ENCODE measurements around the gene MAP3K5.

The MAP3K5 gene

DNA sequence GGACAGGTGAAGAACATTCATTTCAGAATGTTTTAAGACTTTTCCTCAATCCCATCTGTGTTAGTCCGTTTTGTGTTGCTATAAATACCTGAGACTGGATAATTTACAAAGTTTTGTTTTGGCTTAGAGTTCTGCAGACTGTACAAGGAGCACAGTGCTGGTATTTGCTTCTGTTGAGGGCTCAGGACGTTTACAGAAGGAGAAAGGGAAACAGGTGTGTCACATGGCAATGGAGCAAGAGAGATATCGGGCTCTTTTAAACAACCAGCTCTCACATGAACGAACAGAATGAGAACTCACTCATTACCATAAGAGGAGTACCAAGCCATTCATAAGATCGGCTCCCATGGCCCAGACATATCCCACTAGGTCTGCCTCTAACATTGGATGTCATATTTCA lies 258.8 kb downstream of the MAP3K5 start:
- no peak for DNase-seq

DNA sequence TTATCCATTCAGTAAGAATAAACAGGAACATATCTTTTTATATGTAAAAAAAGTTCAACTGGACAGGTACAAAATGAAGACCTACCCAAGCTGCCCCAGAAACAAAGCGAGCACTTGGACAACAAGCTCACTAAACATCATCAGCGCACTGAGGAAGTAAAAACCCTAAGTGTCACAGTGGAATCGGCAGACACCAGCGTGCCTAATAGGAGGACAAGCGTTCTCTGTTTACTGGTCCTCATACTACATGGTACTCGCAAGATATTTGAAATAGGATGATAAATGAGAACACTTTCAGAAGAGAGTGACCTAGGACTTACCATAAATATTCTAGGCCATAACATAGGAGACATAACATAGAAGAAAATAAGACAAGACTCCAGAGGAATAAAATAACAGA lies 260.2 kb downstream of the MAP3K5 start:
- no peak for DNase-seq

DNA sequence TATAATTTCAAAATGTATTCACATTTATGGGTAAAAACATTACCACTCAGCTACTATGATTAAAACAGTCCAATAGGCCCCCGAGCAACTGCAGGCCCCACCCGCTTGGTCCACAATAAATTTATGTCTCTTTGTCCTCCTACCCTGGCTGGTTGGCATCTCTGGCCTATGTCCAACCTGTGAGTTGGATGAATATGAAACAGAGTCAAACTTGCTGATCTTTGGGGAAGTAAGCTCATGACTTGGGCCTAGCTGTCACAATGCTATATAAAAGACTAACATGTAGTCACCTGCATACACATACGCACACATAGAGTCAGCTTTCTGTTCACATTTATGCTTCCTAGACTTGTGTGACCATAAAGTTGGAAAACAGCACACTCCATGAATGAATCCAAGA lies 262.6 kb downstream of the MAP3K5 start:
- no peak for DNase-seq

DNA sequence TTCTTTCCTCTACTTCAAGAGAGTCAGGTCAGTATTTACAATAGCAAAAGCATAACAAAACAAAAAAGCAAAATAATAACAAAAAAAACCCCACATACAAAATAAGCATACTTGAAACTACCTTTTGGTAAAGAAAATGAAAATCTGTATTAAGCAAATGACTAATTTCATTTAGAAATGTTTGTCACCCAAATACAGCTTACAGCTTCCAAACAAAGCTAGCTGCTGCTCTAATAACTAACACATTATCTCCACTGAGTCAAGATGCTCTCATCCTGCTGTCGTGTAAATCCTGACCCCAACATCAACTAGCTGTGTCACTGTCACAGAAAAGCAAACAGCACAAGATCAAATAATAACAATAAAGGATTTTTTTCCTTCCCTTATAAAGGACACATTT lies 263.8 kb downstream of the MAP3K5 start:
- no peak for DNase-seq

DNA sequence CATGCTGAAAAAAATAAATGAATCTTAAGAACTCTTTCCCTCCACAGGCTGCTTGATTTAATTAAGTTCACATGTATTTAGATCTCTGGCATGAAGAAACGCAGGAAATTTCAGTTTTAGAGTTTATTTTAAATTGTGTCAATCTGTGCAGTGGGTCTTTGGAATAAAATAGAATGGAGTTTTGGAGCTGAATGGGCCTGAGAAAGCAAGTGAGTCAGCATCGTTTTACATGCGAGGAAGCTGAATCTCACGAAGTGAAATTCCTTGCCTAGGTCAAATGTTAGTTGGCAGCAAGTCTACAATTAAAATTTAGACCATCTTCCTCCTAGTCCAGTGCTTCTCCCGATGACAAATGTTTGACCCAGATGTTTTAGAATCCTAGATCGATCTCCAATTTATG lies 264.4 kb downstream of the MAP3K5 start:
- no peak for DNase-seq

DNA sequence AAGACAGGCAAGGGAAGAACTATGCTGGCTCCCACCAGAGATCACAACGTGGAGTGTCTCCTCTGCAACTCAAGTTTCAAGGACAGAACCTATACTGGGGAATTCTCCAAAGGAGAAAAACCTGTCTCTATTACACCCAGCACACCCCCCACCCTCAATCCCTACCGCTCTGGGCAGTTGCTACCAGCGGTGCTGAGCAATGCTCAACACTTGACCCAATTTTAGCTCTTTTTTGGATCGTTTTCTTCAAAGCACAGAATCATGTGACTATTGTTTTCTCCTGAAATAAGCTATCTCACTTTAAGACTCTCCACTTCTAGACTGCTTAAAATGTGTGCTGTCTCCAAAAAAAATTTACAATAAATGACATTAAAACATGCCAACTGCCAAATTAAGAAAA lies 265.3 kb downstream of the MAP3K5 start:
- DNase-seq: no peak

DNA sequence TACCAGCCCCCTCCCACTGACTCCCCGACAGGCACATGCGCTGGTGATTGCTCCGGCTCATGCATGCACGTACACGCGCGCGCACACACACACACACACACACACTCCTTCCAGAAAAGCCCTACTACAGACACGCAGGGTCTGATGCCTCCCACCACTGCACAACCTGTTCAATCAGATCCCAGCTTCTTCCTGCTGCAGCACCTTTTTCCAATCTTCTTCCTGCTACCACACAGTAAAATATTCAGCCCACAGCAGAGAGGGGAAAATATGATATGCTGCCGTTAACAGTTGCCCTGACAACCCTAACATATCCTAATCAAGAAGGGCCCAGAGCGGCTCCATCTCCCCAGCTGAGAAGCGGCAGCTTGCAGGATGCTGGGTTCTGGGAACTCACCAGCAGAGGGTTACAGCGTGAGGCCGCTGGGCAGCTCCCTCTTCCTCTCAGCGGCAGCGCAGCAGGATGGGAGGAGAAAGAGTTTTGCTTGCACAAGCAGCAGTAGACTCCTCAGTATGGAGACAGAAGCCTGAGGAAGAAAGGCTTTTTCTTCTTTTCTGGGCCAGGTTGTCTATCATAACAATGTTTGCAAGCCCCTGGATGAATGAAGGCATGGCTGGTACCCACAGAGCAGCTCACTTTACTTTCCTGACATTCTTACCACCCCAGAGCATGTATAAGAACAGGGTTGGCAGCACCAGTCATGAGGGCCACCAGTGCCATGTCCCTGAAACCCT lies 265.9 kb downstream of the MAP3K5 start:
- DNase-seq: peak; percentile 66

DNA sequence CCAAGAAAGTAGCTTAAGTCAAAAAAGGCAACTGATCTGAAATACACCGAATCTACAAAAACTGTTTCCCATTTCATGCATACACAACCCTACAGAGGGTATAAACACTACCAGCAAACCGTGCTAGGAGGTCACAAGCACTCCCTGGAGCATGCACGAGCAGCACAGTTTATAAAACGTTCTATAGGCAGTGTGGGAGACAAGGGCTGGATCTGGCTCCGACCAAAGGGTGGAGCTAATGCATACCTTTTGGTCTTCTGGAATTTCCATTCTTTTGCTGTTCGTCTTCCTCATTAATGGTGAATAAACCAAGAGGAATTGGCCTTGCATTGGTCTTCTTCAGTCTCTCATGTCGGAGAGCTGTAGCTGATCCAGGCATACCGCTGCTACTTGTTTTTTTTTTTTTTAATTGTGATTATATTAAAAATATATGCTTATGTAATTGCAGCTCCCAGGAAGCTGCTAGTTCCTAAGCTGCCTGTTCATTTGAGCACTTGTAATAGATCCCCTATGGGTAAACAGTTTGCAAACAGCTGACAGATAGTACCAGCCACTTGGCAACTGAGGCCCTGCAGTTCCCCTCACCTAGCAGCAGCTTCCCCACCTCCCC lies 266.6 kb downstream of the MAP3K5 start:
- peak; percentile 62 for DNase-seq

DNA sequence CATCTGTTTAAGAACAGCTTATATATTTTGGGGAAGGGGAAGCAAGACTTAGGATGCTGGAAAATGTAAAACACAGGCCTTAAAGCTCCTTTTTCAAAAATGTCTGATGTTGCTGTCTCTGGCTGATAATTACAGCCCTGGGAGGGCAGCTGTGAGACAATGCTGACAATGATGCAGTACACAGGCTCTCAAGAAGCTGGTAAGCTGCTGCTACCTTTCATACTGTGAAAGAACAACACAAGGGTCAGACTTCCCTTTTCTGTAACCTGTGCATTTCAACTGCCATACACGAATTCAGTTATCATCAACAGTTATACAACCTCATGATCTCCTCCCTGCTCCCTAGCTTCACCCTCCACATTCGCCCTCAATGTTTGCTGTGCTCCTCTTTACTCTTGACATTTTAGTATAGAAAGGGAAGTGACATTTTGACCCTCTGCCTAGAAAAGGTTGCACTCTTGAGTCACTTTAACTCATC lies 267.3 kb downstream of the MAP3K5 start:
- DNase-seq: no peak

DNA sequence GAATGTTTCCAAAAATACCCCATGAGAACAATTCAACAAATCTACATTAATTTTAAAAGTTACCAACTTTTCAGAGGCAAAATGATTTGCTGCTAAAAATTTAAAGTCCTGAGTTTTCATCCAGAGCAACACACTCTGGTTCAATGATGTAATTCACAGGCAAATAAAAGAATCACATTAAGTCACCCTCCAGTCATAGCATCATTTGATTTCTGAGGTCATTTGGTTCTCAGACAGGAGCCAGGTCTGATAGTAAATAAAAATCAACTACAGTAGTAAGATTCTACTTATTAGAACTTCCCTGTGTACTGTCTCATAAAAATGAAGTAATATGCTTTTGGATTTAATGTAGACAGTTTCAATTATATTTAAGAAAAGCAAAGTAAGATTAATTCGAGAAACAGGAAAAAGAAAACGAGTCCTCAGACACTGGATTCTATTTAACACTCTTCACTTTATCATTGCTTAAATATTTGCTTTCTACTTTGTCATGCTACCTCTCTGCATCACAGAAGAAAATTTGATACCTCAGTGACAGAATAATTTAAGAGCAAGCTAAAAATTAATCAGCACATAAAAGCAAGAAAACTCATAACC lies 267.8 kb downstream of the MAP3K5 start:
- no peak for DNase-seq

DNA sequence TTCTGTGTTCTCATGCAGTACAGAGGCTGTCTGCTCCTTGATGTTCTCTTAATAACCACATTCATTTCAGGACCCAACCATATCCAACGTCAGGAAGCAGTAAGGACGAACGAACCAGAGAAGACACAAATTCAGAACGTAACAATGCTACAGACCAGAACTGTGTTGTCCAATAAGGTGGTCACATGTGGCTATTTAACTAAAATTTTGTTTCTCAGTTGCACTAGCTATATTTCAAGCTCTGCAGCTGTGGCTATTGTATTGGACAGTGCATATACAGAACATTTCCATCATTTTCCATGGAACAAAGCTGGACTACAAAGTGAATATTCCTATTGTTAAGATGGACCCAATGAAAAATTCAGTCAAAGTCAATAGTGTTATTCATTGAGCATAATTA lies 269.1 kb downstream of the MAP3K5 start:
- no peak for DNase-seq

DNA sequence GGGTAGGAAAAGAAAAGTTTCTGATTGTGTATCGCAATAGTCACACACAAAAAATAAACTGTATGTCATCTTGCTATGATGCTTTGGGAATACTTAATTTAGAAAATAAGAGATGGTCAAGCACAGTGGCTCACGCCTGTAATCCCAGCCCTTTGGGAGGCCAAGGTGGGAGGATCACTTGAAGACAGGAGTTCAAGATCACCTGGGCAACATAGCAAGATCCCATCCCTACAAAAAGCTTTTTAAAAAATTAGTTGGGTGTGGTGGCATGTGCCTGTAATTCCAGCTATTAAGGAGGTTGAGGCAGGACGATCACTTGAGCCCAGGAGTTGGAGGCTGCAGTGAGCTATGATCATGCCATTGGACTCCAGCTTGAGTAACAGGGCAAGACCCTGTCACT lies 269.6 kb downstream of the MAP3K5 start:
- no peak for DNase-seq

DNA sequence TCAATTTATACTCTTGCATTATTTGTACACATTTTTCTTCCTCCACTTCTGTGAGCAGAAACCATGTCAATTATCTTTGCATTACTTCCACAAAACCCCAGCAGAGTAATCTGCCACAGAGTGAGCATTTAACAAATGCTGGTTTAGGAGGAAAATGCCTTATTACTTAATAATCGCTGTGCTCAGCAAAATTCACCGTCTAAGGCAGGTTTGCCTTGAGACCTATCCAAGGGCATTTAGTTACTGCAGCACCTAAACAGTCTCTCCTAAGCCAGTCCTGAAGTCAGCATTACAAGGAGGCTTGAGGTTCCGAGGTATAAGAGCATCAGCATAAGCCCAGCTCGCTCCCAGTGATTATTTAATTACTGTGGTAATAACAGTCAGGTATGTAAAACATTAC lies 270.4 kb downstream of the MAP3K5 start:
- no peak for DNase-seq

DNA sequence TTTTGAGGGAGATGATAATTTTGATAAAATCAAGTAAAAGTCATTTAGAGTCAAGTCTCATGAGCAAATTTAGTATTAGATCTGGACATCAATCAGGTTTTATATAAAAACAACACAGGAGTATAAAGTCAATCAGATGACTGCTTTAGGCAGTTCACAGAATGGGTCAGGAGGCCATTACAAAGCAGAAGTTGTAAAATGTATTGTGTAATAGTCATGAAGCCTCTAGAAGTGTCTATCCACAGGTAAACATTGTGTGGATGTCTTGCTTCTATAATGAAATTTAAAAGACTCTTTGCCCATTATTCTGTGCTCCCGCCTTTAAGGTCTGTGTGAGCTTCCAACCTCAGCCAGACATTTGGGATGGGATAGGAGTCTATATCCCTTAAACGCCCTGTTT lies 270.9 kb downstream of the MAP3K5 start:
- no peak for DNase-seq

DNA sequence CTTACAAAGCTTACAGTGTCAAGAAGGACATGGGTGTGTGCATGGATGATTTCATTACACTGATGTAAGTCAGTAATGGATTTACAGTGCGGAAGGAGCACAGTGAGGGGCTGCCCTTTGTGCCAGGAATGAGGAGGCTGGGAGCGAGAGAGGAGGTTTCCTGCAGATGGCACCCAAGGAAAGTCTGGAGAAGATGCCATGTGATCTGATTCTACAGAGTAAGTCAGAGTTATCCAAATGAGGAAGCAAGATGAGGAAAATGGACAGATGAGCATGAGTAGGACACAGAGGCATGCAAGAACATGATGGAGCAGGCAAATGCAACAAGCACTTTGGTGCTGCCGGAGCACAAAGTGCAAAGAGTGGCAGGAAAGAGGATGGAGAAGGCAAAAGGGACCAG lies 271.8 kb downstream of the MAP3K5 start:
- no peak for DNase-seq

DNA sequence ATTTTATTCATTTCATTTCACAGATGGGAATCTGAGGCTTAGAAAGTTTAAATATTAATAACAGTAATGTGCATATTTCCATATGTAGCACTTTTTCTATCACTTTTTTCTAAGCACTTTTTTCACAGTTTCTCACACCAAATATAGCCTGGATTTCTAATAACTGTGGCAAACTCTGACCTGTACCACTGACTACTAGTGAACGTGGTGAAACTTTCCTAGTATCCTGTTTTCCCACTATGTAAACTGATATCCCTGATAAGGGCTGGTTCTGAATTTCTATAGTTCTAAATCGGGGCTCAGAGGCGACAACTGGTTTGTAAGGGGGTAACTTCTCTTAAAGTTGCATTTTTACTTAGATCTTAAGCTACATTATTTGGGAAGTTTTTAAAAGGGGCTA lies 274.7 kb downstream of the MAP3K5 start:
- DNase-seq: no peak

DNA sequence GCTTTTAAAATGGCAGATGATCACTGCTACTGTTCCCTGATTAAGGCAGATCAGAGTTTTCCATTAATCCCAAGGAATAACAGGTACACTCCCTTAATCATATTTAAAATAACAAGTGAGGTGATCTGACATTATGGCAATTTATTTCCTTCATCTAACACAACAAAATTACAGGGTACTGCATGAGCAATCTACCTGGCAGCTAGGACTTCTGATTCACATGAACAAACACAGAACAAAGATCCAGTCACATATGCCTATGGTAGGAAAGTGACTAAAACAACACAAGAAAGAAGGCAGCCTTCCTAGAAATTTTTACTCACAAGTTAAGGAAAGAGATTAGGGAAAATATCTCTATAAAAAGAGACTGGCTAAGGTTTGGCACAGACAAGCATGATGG lies 275.3 kb downstream of the MAP3K5 start:
- no peak for DNase-seq

DNA sequence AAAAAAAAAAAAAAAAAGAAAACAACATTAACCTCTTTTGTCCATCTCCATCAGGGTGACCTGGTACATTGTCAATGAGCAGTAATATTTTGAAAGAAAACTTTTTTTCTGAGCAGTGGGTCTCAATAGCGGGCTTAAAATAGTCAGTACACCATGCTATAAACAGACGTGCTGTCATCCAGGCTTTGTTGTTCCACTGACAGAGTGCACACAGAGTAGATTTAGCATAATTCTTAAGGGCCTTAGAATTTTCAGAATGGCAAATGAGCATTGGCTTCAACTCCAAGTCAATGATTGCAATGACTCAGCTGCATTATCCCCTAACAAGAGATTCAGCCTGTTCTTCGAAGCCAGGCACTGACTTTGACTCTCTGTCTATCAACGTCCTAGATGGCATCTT lies 277.7 kb downstream of the MAP3K5 start:
- DNase-seq: no peak

DNA sequence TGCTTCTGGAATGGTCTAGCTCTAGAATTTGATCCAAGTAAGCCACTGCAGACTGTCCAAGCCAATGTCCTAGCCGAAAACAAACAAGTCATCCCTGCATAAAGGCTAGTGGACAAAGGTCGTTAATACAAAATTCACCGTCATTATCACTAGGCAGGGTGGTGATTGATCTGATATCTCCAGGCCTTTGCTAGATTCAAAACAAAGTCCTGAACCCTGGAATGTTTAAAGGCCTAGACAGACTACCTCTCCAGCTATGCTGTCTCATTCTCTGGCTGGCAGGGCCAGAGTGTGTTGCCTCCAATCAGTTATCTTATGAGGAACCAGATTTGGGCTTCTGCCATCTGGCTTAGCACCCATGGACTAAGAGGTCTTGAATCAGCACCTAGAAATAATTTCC lies 280.4 kb downstream of the MAP3K5 start:
- DNase-seq: no peak

DNA sequence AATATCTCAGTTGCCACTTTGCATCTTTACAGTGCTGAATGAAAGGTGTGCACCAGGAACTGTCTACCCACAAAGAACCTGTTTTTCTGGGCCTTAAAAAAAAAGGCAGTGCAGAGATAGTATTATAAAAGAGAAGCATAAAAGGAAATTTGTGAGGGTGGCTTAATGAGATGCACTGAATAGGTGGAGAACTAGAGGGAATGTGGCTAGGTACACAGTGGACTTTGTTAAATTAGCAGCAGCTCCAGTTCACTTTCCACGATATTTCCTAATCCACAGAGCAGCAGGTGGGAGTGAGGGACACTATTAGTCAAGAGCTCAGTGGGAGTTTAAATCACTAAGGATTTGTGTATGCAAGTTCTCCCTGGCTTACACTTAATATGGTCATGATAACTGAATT lies 280.9 kb downstream of the MAP3K5 start:
- DNase-seq: no peak

DNA sequence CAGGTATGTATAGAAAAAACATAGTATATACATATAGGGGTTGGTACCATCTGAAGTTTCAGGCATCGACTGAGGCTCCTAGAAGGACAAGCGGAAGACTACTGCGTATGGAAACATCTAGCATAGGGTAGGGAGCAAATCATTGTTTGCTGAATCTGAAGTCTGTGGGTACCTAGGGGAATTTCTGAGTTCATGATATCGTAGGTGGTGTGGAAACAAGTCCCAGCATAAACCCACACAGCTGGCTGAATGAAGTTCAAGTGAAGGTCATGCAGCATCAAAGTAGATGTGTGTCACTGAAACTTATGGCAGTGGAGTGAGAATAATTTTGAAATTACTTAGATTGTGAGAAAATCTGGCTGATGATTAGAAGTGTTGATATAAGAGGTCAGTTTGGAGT lies 281.5 kb downstream of the MAP3K5 start:
- no peak for DNase-seq

DNA sequence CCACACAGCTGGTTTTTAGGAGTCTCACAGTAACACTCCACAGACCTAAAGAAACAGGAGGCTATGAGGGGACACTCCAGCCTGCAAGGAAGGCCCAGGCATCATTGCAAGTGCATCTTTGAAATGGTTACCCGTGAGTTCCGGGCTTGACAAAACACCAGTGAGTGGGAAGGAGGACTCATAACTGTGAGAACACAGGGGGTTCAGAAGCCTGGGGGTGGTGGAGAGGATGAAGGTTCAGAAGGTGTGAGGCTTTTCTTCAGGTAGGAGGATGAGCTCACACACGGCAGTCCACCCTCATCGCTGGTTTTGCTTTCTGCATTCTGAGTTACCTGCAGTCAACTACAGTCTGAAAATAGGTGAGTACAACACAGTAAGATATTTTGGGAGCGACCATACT lies 282.0 kb downstream of the MAP3K5 start:
- no peak for DNase-seq

DNA sequence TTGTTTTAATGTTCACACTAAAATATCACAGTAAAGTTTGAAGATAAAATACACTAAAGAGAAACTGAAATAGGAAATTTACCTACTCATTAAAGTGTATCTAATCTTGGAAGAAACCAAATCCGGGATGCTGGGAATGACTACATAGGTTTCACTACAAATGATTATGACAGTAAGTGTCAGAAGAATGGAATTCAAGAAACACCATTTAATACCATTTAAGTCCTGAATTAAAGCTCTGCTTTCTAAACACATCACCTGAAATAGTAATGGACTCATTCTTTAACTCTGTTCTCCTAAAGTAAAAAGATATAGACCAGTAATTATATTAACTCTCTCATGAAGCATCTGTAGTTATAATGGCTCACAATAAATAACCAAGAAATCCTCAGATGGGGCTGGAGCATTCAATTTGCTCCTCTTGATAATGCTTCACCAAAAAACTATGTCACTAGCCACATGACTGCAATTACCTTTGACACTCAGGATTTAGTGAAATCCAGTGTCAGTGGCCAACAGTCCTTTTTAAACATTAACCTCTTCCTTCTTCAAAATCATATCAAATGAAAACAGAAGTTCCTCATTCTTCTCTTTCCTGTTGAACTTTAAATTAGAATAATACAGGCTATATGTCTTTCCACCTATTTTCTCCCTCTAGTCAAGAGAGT lies 283.4 kb downstream of the MAP3K5 start:
- DNase-seq: no peak
